Stomach (tissue), 4 donors: ENCODE results near the gene ATL1.

Source experiments
- EP300 ChIP-seq: sonication (generic); formaldehyde crosslinking; IDR thresholded peaks from one replicate; pipeline ENCODE4 v1.6.1; 2017; ENCODE audit warnings: antibody characterized with exemption
- POLR2A ChIP-seq, 4 donors: fragments of 450-650 bp; IDR thresholded peaks; one replicate each; pipeline ENCODE4 v1.6.1; 2016; ENCODE audit warnings: antibody characterized with exemption in 4 of 4, control low read depth in 2 of 4, mild to moderate bottlenecking in 1 of 4, moderate library complexity in 1 of 4
- POLR2AphosphoS5 ChIP-seq, 3 donors: sonication (generic); formaldehyde crosslinking; IDR thresholded peaks; one replicate each; pipeline ENCODE4 v1.6.1; 2016; ENCODE audit warnings: antibody characterized with exemption in 3 of 3
- TF ChIP-seq, protein P1 (sequence below), 7 experiments: fragments of 450-650 bp in 4 of 7; fragments of 200-600 bp in 3 of 7; sonication (generic) in 3 of 7; IDR thresholded peaks; one replicate each; pipeline ENCODE4 v1.5.1; 2016 to 2019; ENCODE audit warnings: antibody characterized with exemption in 7 of 7, control low read depth in 2 of 7, mild to moderate bottlenecking in 1 of 7

DNA sequence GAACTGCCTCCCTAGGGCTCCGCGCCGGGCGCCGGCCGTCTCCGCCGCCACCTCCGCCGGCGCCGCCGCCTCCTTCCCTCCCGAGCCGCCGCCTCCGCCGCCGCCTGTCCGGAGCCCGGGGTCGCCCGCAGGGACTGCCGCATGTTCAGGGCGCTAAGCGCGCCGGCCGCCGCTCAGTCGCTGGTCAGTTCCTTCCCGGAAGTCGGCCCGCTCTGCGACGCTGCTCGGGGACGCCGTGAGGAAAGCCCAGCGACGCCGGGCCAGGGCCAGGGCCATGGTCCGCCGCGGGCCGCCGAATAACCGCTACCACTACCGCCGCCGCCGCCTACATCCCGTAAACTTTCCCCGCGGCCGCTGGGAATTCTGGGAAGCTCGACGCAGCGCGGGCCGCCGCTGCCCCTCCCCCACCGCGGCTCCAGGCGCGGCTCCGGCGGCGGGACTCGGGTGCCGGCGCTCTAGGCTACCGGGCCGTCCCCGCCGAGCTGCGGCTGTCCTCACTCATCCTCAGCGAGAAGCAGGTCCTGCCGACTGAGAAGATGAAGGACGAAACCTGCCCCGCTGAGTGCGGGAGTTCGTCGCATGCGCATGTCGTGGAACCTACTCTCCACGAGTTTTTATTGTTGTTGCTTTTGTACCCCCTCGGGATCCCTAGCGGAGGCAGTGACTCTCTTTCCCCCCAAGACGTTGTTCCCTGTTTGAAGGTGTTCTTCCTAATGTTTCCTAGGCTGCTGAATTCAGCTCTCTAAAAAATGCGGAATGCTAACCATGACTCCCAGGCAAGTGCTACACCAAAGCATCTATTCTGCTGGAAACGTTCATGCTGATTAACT is 108.3 kb downstream of the ATL1 start, which contains the start of gene SAV1:
- TF ChIP-seq, protein P1, sequence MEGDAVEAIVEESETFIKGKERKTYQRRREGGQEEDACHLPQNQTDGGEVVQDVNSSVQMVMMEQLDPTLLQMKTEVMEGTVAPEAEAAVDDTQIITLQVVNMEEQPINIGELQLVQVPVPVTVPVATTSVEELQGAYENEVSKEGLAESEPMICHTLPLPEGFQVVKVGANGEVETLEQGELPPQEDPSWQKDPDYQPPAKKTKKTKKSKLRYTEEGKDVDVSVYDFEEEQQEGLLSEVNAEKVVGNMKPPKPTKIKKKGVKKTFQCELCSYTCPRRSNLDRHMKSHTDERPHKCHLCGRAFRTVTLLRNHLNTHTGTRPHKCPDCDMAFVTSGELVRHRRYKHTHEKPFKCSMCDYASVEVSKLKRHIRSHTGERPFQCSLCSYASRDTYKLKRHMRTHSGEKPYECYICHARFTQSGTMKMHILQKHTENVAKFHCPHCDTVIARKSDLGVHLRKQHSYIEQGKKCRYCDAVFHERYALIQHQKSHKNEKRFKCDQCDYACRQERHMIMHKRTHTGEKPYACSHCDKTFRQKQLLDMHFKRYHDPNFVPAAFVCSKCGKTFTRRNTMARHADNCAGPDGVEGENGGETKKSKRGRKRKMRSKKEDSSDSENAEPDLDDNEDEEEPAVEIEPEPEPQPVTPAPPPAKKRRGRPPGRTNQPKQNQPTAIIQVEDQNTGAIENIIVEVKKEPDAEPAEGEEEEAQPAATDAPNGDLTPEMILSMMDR (IDR thresholded peaks at IDR 0.05) = no peak
- peak in 1 of 4 donors; percentile 80 for TF ChIP-seq POLR2A (IDR thresholded peaks at IDR 0.05)
- TF ChIP-seq POLR2AphosphoS5 (IDR thresholded peaks at IDR 0.05) = peak; percentile 80 to 96 (median 86)
- no peak for TF ChIP-seq EP300
